Central memory CD4-positive, alpha-beta T cell (primary cell): Measurements from ENCODE around the gene C1QTNF12.
"Not testable (repeated sequence)": the region's sequence is repeated elsewhere in the genome, so short reads cannot be mapped to it uniquely, and the experiment has no call there.

Experiments used
- DNase-seq: peaks from one replicate; pipeline ENCODE4 v3.0.0; 2022

C1QTNF12 gene

DNA sequence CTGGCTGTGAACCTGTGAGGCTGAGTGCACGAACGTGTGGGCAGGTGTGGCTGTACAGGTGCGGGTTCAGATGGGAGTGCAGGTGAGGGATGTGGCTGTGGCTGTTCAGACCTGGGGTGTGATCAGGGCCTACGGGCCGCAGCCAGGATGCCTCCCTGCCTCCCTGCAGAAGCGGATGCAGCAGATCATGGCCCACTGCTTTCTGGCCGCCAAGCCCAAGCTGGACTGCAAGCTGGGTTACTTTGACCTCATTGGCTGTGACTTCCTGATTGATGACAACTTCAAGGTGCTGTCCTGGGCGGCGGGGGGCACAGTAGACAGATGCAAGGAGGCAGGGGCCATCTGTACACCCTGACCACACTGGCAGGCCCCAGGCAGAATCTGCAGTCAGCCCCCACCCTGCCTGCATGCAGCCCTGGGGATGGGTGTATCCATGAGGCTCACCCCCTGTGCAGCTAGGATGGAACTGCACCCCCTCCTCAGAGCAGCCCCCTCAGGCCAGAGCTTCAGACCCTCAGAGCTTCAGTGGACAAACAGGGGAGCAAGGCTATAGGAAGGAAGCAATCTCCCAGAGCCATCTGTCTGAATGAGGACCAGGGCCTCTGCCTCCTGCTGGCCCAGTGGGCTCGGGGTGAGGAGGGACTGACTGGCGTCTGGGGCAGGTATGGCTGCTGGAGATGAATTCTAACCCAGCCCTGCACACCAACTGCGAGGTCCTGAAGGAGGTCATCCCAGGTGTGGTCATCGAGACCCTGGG lies 49.9 kb downstream of the C1QTNF12 start:
- no peak for DNase-seq

DNA sequence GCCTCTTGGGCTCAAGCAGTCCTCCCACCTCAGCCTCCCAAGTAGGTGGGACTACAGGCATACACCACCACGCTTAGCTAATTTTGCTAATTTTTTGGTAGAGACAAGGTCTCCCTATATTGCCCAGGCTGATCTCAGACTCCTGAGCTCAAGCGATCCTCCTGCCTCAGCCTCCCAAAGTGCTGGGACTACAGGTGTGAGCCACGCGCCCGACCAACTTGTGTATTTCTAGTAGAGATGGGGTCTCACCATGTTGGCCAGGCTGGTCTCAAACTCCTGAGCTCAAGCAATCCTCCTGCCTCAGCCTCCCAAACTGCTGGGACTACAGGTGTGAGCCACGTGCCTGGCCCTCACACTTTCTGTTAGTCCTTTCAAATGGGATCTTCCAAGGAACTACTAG lies 50.8 kb downstream of the C1QTNF12 start:
- not testable (repeated sequence) for DNase-seq

DNA sequence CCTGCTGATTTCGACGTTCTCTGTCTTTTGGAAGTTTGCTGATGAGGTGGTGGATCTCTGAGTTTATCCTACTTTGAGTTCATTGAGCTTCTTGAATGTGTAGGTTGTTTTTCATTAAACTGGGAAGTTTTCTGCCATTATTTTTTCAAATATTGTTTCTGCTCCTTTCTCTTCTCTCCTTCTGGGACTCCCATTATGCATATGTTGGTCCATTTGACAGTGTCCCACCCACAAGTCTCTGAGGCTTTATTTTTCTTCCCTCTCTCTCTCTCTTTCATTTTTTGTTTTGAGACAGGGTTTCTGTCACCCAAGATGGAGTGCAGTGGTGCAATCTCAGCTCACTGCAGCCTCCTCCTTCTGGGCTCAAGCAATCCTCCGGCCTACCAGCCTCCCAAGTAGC lies 51.8 kb downstream of the C1QTNF12 start:
- no peak for DNase-seq
